GM19023 (cell line): ENCODE measurements around the gene TRAF2.

Experiments
- ATAC-seq: cut with Tn5 transposase; IDR thresholded peaks from one replicate; pipeline ENCODE4 v1.9.1; 2021; ENCODE audit warnings: mild to moderate bottlenecking, moderate library complexity; ENCODE audit not compliant: unreplicated experiment

TRAF2 gene

GRCh38 chr9:136907011-136907914, 20.9 kb downstream of the TRAF2 start:
- no peak for ATAC-seq

DNA sequence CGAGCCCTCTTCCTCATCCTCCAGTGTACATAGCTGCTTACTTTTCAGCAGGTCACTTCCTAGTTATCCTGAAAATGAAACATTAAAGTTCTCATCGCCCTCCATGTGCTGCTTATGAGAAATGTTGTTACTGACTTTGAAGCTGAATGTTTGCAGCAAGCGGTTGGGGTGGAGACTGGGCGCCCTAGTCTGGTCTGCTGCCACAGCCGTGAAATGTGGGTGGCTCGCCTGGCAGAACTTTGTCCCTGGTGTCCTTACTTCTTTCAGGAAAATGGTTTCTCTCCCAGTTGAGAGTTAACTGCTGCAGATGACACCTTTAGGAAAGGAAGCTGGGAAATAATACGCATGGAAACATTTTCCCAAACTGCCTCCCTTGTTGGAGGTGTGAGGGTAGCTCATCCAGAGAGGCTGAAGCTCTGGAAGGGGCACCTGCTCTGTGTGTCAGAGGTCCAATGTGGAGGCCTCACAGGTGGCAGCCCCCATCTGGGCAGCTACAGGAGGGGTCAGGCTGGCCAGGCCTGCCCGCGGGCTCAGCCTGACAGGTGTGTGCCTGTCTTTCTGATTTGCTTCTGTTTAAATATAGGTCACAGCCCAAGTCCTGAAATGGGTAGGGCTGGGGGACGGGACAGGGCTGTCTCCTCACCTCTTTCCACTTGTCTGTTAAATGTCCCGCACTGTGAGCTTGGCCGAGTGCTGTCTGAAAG, 24.0 kb downstream of the TRAF2 start:
- no peak for ATAC-seq

DNA sequence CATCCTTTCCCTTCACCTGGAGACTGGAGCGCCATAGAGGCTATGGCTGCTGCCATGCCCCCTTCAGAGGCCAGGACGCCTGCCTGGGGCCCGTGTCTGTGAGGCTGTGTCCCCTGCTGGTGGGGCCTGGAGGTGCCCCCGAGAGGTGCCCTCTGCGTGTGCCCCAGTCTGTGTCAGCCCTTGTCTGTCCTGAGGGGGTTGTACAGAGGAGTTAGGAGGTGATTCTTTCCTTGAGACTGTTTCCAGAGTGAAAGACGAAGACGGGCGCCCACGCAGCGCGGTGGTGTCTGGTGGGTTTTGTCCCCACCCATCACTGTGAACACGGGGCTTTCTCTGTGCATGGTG, 24.6 kb downstream of the TRAF2 start:
- no peak for ATAC-seq

DNA sequence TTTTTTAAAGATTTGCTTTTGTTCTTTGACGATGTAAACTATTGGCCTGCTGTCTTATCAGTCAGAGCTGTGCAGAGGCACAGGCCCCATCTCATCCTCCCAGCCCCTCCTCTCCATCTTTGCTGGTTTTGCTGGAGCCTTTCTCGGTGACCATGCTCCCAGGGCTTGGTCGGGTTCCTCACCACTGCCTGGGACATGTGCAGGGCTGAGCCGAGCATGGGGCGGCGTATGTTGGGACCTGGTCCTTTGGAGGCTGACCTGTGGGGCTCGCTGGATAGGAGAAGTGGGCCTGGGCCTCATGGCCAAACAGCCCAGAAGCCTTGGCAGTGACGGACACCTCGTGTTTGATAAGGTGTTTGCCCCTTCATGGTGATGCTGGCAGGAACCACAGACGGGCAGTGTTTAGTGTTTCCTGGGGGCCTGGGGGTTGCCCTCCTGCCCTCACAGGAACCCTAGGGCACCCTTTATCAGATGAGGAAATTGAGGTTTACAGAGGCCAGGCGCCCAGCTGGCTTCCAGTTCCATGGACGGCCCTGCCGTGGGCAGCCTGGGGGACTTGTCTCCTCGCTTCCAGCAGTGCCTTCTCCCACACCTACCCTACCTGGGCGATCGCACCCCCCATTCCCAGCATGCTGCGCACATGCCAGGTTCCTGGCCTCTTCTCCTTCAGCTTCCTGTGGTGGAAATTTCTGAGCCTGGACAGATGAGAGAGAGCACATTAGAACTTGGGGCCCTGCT, 27.6 kb downstream of the TRAF2 start:
- ATAC-seq, result no peak

DNA sequence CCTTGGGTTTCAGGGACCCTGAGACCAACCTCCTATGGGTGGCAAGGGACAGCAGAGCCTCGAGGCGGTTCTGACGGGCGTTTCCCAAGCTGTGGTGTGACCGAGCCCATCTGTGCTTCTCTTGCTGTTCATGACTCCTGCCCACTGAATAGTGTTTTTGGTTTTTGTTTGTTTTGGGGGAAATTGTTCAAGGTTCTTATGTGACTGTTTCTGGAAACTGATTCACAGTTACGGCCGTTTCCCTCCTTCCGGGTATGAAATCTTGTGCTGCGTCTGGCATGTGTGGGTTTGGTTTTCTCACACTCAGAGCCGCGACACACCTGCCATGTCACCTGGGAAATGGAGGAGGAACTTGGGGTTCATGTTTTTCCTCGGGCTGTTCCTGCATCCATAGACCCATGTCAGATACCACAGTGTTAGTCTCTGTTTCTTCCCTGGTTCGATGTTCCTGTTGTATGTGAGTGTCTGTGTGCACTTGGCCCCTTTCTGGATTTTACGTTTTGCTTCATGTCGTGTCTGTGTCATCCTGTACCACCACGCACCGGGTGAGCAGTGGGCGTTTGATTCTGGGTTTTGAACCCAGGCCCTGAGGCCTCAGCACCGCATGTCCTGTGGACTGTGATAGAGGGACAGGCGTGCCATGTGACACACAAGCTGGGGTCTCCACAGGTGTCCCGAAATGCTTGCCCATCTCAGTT, 29.5 kb downstream of the TRAF2 start:
- no peak for ATAC-seq

DNA sequence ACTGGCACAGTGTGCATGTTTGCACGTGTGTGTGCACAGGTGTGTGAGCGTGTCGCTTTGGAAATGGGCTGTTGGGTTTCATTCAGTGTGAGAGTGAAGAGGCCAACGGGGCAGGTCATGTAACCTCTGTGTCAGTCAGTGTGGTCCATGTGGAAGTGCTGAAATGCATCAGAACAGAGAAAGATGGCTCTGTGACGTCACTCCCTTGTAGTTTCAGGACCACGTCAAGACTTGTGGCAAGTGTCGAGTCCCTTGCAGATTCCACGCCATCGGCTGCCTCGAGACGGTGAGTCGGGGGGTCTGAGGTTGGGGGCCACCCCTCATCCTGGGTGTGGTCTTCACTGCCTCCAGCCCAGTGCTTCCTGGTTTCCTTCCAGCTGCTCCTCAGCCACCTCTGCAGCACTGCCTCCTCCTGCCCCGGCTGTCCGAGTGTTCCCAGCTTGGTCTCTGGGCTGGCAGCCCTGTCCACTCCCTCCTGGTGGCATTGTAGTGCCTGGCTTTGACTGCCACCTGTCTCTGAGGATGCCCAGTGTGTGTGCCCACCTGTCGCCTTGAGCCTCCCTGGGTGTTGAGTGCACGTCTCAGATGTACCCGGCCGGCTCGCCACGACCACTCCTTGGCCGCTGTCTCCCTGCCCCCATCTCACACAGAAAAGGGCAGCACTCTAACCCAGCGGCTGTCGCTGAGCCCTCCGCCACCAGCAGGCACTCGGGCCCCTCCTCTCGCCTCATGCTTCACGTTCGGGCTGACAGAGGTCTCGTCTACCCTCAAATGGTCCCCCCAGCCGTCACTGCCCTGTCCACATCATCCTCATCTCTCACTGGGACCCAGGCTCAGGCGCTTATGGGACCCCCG, 30.2 kb downstream of the TRAF2 start:
- ATAC-seq, result no peak

DNA sequence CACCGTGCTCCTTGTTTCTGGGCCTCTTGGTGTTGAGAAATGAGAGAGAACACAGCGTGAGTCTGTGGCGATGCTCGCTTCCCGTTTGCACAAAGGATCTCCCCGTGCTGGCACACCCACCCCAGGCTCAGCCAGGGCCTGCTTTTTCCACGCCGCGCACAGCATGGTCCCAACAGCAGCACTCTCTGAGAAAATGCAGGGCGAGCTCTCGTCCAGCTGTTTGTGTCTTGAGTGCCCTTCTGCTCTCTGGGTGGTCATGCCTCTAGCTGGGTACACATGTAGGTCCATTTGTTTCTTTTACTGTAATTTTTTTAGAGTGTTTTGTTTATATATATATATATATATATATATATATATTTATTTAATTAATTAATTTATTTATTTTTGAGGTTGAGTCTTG, 31.6 kb downstream of the TRAF2 start:
- ATAC-seq, result no peak

DNA sequence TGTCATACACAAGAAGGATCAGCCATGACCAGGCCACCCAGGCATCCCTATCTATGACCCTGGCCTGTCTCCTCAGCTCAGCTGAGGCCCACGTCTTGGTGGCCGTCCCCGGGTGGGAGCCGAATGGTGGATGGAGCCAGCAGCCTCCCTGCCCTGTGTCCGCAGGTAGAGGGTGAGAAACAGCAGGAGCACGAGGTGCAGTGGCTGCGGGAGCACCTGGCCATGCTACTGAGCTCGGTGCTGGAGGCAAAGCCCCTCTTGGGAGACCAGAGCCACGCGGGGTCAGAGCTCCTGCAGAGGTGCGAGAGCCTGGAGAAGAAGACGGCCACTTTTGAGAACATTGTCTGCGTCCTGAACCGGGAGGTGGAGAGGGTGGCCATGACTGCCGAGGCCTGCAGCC, 33.8 kb downstream of the TRAF2 start:
- ATAC-seq, result no peak

DNA sequence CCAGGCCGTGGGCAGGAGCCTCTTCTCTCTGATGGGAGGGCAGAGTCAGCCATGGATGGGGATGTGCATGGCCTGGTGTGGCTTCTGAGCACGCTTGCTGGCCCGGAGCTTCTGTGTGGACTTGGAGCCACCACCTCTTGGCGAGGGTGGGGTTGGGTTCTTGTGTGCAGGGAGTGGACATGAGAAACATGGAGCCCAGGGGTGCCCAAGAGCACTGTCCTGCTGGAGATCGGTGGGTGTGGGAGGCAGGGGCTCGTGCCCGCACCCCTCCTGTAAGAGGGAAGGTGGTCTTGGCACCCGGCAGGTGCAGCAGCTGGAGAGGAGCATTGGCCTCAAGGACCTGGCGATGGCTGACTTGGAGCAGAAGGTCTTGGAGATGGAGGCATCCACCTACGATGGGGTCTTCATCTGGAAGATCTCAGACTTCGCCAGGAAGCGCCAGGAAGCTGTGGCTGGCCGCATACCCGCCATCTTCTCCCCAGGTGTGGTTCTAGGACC, 34.5 kb downstream of the TRAF2 start:
- no peak for ATAC-seq

- ATAC-seq, result no peak
Observed at GRCh38 chr9:136921307-136921706, 35.0 kb downstream of the TRAF2 start.

- no peak for ATAC-seq
Observed at GRCh38 chr9:136921718-136922117, 35.4 kb downstream of the TRAF2 start.

GRCh38 chr9:136922540-136922939, 36.2 kb downstream of the TRAF2 start:
- ATAC-seq, result no peak

DNA sequence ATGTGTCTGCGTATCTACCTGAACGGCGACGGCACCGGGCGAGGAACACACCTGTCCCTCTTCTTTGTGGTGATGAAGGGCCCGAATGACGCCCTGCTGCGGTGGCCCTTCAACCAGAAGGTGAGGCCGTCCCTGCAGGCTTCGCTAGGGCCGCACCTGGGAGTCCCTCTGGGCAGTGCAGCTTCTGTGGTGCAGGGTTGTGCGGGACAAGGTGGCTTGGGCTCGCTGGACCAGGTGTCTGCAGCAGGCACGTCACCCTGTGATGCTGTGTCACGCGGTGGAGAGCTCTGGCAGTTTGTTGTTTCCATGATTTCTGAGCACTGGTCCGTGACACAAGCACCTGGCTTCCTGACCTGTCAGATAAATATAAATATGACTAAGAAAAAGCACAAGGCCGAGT, 37.6 kb downstream of the TRAF2 start:
- no peak for ATAC-seq

- ATAC-seq, result no peak
Observed at GRCh38 chr9:136925414-136926153, 39.3 kb downstream of the TRAF2 start.

DNA sequence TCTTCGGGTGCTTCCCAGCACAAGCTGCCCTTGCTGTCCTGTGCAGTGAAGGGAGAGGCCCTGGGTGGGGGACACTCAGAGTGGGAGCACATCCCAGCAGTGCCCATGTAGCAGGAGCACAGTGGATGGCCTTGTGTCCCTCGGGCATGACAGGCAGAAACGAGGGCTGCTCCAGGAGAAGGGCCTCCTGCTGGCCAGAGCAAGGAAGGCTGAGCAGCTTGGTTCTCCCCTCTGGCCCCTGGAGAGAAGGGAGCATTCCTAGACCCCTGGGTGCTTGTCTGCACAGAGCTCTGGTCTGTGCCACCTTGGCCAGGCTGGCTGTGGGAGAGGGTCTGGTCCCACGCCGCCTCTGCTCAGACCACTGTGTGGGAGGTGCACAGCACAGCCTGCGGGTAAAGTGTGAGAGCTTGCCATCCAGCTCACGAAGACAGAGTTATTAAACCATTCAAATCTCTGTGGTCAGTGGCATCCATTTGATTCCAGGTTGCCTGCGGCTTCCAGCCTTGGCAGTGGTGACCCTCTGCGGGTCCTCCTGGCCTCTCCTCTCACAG, 39.9 kb downstream of the TRAF2 start:
- ATAC-seq, result no peak

DNA sequence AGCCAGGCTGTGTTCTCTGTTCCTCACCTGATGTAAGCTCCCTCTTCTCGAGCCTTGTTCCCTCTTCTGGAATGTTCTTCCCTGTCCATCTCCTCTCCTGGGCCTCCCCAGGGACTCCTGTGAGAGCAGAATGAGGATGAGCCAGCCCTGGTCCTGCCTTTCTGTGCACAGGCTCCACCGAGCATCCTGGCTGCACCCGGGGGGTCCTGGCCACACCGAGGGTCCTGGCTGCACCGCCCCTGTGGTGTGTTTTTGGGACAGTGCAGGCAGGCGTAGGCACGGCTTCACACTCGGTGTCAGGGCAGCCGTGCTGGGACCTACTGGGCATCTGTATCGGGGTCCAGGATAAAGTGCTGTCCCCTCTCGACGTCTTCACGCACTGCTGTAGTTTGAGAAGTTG, 40.4 kb downstream of the TRAF2 start:
- ATAC-seq, result no peak

- ATAC-seq, result no peak
Observed at GRCh38 chr9:136927343-136928271, 41.3 kb downstream of the TRAF2 start.

- no peak for ATAC-seq
Observed at GRCh38 chr9:136928591-136928990, 42.3 kb downstream of the TRAF2 start.
